Adrenal gland (tissue), 12 donors: Measurements from ENCODE around the gene TAL1. TPM values are rescaled to one million over a fixed set of nuclear protein-coding genes. Genes with fewer than 3 reads are reported as not detected.

Experiments used
- DNase-seq, 7 donors: peaks; one replicate each; pipeline ENCODE4 v3.0.0-alpha.2; 2019 to 2020
- H3K27ac ChIP-seq, 5 donors: fragments of 200-600 bp; sonication (generic) in 4 of 5; 1 replicate in 3 of 5; 2 replicates in 2 of 5; pipeline versions ENCODE4 v1.5.1 to v1.8.0; 2016 to 2020; ENCODE audit warnings: mild to moderate bottlenecking in 1 of 5
- H3K27me3 ChIP-seq: fragments of 200-600 bp; 2 replicates; pipeline ENCODE4 v1.8.0; 2021
- H3K36me3 ChIP-seq, 2 donors: fragments of 200-600 bp; replicated peaks in 1 of 2; 1 replicate in 1 of 2; 2 replicates in 1 of 2; pipeline versions ENCODE4 v1.5.1 to v1.8.0; 2018 to 2022
- H3K4me1 ChIP-seq, 2 donors: fragments of 200-600 bp; replicated peaks in 1 of 2; 1 replicate in 1 of 2; 2 replicates in 1 of 2; pipeline versions ENCODE4 v1.5.1 to v1.8.0; 2018 to 2021
- H3K4me3 ChIP-seq, 4 donors: fragments of 200-600 bp; sonication (generic) in 3 of 4; one replicate each; pipeline ENCODE4 v1.5.1; 2016 to 2018
- H3K9me3 ChIP-seq, 3 donors: fragments of 200-600 bp; sonication (generic) in 1 of 3; replicated peaks in 1 of 3; 1 replicate in 2 of 3; 2 replicates in 1 of 3; pipeline versions ENCODE4 v1.5.1 to v1.8.0; 2016 to 2021
- POLR2A ChIP-seq, 2 donors: fragments of 450-650 bp; IDR thresholded peaks; one replicate each; pipeline ENCODE4 v1.6.1; 2017; ENCODE audit warnings: antibody characterized with exemption in 2 of 2, mild to moderate bottlenecking in 2 of 2, moderate library complexity in 1 of 2
- WGBS, 4 donors: extraction: QIAGEN DNeasy Blood & Tissue Kit in 2 of 4; methylation state at CpG; one replicate each; pipeline versions ENCODE4 v1.1.5 to v1.1.7; 2013 to 2017; 5-methylcytosine and 5-hydroxymethylcytosine counted together
- intact Hi-C, 2 donors: fragments of 100-400 bp; cut with DNase I; formaldehyde crosslinking; loops; one replicate each; pipeline versions ENCODE4 v1.14.1 to v1.15.0; 2022 to 2023
- polyA plus RNA-seq, 3 donors: library from polyadenylated mRNA; stranded (reverse); fragments of 200-250 nt in 2 of 3; fragments of 350-450 nt in 1 of 3; fragmentation: Illumina TruSeq in 1 of 3; extraction: RNeasy Lipid Tissue Mini Kit (QIAGEN cat#74804) in 1 of 3; gene quantifications; one replicate each; pipeline ENCODE4 v1.2.3, GENCODE V29; 2013 to 2014
- total RNA-seq, 9 donors: library from RNA; depleted of rRNA in 4 of 9; stranded (reverse); fragments of >200 nt in 4 of 9; fragments of 120-200 nt in 1 of 9; fragmentation: NEBNext Ultra II Directional in 1 of 9; extraction: Animal tissue kit (Norgen Biotek cat#: 25700) in 1 of 9; gene quantifications; one replicate each; pipeline versions ENCODE4 v1.1.0 to v1.2.4, GENCODE V29; 2013 to 2023
- TF ChIP-seq, protein P1 (sequence below), 6 experiments: fragments of 450-650 bp in 4 of 6; fragments of 200-600 bp in 2 of 6; sonication (generic) in 1 of 6; IDR thresholded peaks; 1 replicate in 5 of 6; 2 replicates in 1 of 6; pipeline versions ENCODE4 v1.5.1 to v1.8.0; 2016 to 2021; ENCODE audit warnings: antibody characterized with exemption in 6 of 6, mild to moderate bottlenecking in 2 of 6, moderate library complexity in 1 of 6
- donor health status: healthy with polysubstance abuse.
- donor health status: Bipolar disorder and iron deficiency.
- donor health status: DM: yes; HTN: yes; CAD: no.
- donor health status: DM: no; HTN: no; CAD: no.
- donor health status: DM: no; HTN: no; CAD: no.
- donor health status: DM: yes; HTN: yes; CAD: no.

The TAL1 gene
- total and polyA plus RNA-seq, 12 donors, result 1.2 to 13.4 (median 3.2) TPM

DNA sequence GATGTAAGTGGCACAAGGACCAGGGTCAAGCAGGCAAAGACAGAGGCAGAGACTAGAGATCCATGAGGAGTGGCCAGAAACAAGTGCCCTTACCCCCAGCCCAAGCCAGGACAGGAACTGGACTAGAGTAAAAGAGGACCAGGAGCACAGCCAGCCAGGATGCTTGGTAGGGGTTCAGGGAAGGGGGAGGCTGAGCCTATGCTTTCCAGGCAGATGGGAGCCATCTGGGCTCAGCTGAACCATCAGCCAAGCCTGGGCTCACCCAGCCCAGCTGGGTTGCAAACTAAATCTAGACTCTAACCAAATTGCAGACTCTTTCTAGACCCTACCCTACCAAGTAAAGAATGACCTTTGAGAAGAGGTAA lies 57.4 kb downstream of the TAL1 start:
- no peak for DNase-seq
- Histone ChIP-seq H3K9me3 (no peaks in the 10 kb centered on the region), H3K27me3 (peaks cover 7% of the 10 kb centered on the region), H3K4me3 (no peak overlapping the region), H3K36me3 (no peaks in the 10 kb centered on the region), H3K27ac (no peak overlapping the region), H3K4me1 (peaks cover 4 to 5% of the 10 kb centered on the region in 2 donors)
- TF ChIP-seq, protein P1, sequence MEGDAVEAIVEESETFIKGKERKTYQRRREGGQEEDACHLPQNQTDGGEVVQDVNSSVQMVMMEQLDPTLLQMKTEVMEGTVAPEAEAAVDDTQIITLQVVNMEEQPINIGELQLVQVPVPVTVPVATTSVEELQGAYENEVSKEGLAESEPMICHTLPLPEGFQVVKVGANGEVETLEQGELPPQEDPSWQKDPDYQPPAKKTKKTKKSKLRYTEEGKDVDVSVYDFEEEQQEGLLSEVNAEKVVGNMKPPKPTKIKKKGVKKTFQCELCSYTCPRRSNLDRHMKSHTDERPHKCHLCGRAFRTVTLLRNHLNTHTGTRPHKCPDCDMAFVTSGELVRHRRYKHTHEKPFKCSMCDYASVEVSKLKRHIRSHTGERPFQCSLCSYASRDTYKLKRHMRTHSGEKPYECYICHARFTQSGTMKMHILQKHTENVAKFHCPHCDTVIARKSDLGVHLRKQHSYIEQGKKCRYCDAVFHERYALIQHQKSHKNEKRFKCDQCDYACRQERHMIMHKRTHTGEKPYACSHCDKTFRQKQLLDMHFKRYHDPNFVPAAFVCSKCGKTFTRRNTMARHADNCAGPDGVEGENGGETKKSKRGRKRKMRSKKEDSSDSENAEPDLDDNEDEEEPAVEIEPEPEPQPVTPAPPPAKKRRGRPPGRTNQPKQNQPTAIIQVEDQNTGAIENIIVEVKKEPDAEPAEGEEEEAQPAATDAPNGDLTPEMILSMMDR (IDR thresholded peaks at IDR 0.05), result no peak
- TF ChIP-seq POLR2A (IDR thresholded peaks at IDR 0.05), result no peak
- intact Hi-C loops, result no loop called here

DNA sequence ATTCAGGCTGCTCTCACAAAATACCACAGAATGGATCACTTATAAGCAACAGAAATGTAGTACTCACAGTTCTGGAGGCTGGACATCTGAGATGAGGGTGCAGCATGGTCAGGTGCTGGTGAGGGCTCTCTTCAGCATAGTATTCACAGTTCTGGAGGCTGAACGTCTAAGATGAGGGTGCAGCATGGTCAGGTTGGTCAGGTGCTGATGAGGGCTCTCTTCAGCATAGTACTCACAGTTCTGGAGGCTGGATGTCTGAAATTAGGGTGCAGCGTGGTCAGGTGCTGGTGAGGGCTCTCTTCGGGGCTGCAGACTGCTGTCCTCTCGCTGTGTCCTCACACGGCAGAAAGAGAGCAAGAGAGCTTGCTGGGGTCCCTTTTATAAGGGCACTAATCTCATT lies 59.2 kb downstream of the TAL1 start:
- Histone ChIP-seq H3K4me1 (no peaks in the 10 kb centered on the region), H3K36me3 (no peaks in the 10 kb centered on the region), H3K9me3 (no peaks in the 10 kb centered on the region), H3K27me3 (peaks cover 7% of the 10 kb centered on the region), H3K27ac (no peak overlapping the region), H3K4me3 (no peak overlapping the region)
- WGBS, 4 donors, result 69 to 88% (median 76%) methylated on average over 4 to 5 of the region's 5 CpGs
- no peak for DNase-seq
- TF ChIP-seq, protein P1 (IDR thresholded peaks at IDR 0.05), result no peak
- intact Hi-C loops, result no loop called here

Other genes with a start within 250 kb of the TAL1 start
- gene CYP4X1, start 208.6 kb downstream of the TAL1 start, total RNA-seq, result 1 to 10 TPM in 7 of 9 donors, under 1 TPM in 2; 0.74 to 5.4 (median 2.1) TPM
- 1 to 10 TPM; 1.4 to 2.6 (median 2.0) TPM for gene CYP4X1, start 208.6 kb downstream of the TAL1 start, polyA plus RNA-seq
- gene CYP4Z1, start 165.0 kb downstream of the TAL1 start, total RNA-seq, result under 1 TPM in 8 of 9 donors, not detected in 1; 0.16 to 0.84 (median 0.27) TPM
- under 1 TPM; 0.07 to 0.48 (median 0.47) TPM for gene CYP4Z1, start 165.0 kb downstream of the TAL1 start, polyA plus RNA-seq
- gene CYP4A22, start 94.8 kb downstream of the TAL1 start, total RNA-seq, result not detected
- not detected for gene CYP4A22, start 94.8 kb downstream of the TAL1 start, polyA plus RNA-seq
- gene PDZK1IP1, start 42.2 kb downstream of the TAL1 start, total RNA-seq, result 10 to 100 TPM in 3 of 9 donors, 1 to 10 TPM in 5, under 1 TPM in 1; 0.17 to 16.9 (median 3.9) TPM
- 1 to 10 TPM; 1.5 to 3.9 (median 3.7) TPM for gene PDZK1IP1, start 42.2 kb downstream of the TAL1 start, polyA plus RNA-seq
- gene STIL, start 81.9 kb upstream of the TAL1 start, total RNA-seq, result 1 to 10 TPM in 7 of 9 donors, under 1 TPM in 2; 0.83 to 7.0 (median 1.6) TPM
- 1 to 10 TPM in 1 of 3 donors, under 1 TPM in 2; 0.24 to 1.6 (median 0.37) TPM for gene STIL, start 81.9 kb upstream of the TAL1 start, polyA plus RNA-seq
- 10 to 100 TPM; 31.4 to 87.6 (median 64.7) TPM for gene CMPK1, start 101.6 kb upstream of the TAL1 start, total RNA-seq
- 100 to 1,000 TPM in 1 of 3 donors, 10 to 100 TPM in 2; 31.0 to 124 (median 44.3) TPM for gene CMPK1, start 101.6 kb upstream of the TAL1 start, polyA plus RNA-seq
- gene FOXE3, start 184.1 kb upstream of the TAL1 start, total RNA-seq, result not detected
- gene FOXE3, start 184.1 kb upstream of the TAL1 start, polyA plus RNA-seq, result under 1 TPM in 1 of 3 donors, not detected in 2; 0.07 TPM
- gene FOXD2, start 205.8 kb upstream of the TAL1 start, total RNA-seq, result 1 to 10 TPM in 5 of 9 donors, under 1 TPM in 4; 0.53 to 3.3 (median 1.3) TPM
- gene FOXD2, start 205.8 kb upstream of the TAL1 start, polyA plus RNA-seq, result under 1 TPM; 0.31 to 0.40 (median 0.32) TPM